Measurements from ENCODE around the gene LIAS.
"Not testable (repeated sequence)": the region's sequence is repeated elsewhere in the genome, so short reads cannot be mapped to it uniquely, and the experiment has no call there.

The LIAS gene

DNA sequence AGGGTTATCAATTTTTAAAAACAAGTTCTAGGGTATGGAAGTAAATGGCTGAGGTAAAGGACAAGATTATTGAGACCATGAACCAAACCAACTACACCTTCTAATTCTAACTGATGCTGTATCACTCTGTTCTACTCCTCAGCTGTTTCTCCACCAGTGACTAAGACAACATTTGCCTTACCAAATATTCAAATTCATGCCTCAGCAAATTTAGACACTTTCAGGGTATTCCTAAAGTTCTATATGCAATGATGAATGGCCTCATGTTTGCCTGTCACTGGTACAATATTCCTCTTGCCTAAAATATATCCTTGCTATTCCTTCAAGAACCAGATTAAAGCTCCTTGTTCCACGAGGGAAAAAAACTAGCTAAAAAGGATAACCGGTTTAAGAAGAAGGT lies 5.1 kb upstream of the LIAS start:
- no peak for DNase-seq

- DNase-seq = no peak
These were observed 3.4 kb upstream of the LIAS start for GRCh38 chr4:39455486-39455885.

DNA sequence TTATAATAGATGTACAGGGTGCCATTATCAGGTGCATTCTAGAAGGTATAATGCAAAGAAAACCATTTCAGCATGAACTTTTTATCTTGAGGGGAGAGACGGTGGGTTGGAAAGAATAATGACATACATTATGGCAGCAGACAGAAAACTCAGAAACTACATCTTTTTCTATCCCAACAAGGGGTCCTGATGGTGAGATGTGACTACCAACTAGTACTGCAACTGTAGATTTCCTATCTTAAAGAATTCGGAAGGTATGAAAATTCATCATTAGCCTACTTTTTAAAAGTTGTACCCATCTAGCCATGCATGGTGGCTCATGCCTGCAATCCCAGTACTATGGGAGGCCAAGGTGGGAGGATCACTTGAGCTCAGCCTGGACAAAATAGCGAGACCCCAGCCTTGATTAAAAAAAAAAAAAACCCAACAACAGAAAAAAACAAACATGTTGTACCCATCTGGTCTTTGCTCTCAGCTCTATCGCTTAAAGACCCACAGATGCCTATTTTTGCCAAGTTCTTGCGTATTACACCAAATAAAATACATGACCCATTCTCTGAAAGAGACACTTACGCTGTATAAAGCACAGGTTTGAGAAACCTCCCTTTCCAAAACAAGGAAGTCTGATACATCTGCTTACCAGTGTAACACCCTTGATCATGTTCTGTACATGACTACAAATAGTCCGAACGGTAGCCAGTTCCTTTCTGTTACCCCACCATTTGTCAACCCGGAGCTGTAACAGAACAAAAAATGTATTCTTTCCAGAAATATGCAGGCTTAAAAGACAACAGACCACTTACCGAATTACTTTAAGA lies 1.7 kb upstream of the LIAS start:
- no peak for DNase-seq

DNA sequence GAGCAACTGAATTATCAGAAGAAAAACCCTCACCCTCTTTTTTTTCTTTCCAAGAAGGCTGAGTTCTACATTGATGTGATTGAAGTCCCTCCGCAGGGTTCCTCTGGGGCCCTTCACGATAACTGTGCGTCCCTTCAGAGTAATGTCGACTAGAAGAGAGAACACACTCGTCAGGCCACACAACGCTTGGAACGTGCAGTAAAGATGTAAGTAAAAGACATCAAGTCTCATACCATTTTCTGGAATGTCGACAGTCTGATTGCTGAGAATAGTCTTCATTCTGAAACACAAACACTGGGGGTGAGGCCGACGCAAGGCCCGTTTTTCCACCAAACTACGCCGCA lies 723 bp upstream of the LIAS start:
- DNase-seq = not testable (repeated sequence)

DNA sequence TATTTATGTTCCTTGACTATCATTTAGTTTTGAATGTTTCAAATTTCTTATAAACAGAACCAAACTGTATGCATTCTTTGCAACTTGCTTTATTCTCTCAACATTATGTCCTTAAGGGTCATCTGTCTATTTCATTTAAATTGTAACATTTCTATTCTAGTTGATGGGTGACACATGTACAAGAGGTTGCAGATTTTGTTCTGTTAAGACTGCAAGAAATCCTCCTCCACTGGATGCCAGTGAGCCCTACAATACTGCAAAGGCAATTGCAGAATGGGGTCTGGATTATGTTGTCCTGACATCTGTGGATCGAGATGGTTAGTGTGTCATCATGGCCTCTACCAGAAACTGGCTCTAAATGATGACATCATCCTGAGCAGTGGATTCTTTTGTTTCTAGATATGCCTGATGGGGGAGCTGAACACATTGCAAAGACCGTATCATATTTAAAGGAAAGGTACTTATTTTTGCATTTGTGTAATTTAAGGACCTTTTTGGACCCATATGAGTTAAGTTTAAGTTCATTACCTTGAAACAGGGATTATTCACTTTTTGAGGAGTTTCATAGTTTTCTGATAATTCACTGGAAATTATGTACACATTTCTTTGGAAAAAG lies 6.1 kb downstream of the LIAS start:
- no peak for DNase-seq

GRCh38 chr4:39466747-39467146 lies 7.9 kb downstream of the LIAS start:
- DNase-seq = no peak

DNA sequence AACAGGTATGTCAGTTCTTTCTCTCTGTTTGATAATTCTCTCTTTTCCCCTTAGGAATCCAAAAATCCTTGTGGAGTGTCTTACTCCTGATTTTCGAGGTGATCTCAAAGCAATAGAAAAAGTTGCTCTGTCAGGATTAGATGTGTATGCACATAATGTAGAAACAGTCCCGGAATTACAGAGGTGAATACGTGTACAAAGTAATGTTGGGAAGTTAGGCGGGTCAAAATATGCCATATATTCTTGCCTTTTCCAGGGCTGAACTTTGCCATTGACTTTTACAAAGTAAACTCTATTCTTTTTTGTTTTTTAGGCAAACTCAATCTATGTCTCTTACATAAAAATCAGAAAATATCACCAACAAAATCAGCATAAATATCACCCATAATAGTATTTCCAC lies 8.6 kb downstream of the LIAS start:
- DNase-seq = no peak

DNA sequence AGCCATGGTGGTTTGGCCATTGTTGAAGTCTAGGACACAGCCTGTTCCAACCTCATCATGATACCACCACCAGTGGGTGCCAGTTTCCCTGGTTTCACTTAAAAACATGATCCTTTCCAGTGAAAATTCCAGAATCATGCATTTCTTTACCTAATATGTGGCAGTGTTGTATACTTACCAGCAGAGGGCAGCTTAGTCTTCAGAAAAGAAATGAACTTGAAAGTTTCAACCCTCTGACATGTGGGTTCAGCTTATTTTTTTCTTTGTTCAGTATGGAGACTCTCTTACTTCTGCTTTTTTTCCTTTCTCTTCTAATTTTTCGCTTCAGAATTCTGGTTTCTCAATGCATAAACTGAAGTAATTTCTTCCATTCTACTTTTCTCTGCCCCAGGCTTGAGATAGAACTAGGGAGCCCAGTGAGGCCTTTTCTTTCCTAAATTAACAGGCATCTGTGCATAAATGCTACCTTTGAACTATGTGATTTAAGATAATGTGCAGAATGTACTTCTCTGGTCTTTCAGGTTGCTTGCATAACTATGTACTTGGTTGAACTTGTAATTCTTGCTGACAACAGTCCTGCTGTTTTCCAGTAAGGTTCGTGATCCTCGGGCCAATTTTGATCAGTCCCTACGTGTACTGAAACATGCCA lies 10.7 kb downstream of the LIAS start:
- peak; percentile 73 for DNase-seq

DNA sequence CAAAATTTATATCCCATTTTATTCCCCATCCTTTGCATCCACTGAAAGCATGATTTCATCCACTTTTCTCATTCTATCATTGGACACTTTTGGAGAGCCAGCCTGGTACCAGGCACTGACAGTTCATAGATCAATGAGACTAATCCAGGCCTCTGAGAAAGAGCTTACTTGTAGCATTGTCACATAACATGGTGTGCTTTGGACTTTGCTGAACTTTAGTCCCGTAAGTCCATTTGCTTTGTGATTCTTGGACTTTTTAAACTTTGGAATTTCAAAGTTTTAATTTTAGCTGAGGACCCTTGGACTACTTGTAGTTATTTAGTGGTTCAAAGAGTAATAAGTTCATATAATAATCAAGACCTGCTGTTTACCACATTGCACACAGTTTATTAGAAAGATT lies 11.5 kb downstream of the LIAS start:
- DNase-seq = no peak

DNA sequence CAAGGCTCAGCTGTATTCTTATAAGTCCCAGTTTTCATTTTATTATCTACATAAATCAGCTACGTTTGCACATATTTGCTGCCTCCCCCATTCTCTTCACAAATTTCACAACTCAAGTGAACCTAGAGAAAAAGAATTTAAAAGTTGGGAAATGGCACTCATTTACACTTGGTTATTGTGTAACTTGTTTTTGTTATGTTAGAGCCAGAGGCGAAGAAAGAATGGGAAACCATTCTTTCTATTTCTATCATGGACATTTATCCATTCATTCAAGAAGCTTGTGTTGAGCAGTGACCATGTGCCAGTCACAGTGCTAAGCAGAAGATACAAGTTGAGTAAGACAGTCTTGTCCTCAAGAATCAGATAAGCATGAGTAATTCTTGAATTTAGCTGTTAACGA lies 13.5 kb downstream of the LIAS start:
- no peak for DNase-seq

- no peak for DNase-seq
These were observed 17.5 kb downstream of the LIAS start for GRCh38 chr4:39476187-39476895.

GRCh38 chr4:39480251-39480650 lies 21.4 kb downstream of the LIAS start:
- no peak for DNase-seq

- DNase-seq = no peak
These were observed 22.2 kb downstream of the LIAS start for GRCh38 chr4:39480902-39481695.

DNA sequence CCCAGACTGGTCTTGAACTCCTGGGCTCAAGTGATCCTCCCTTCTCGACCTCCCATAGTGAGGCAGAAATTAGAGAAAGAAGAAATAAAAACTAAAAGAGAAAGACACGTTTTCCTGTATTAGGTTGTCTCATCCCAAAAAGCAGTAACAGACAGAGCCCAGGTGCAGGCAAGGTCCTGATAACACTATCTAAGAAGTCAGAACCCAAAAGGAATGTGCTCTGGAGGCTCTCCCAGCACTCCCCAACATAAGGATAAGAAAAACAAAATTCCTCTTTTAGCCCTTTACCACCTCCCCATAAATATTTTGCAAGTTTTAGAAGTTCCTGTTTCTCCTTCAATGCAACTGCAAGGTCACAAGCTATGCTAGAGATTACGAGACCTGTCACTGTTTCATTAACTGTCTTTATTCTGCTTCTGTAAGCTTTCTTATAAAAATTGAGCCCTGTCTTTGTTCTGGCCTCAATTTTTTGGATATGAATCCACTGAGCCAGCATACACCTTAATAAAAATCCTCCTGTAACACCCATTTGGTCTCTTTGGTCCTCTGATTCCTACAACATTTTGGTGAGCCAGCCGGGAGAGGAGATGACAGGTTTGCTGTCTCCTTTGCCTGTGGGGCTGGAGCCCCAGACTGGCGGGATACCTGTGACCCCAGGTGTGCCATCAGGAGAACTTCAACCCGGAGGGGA lies 25.9 kb downstream of the LIAS start:
- no peak for DNase-seq

GRCh38 chr4:39486221-39486804 lies 27.5 kb downstream of the LIAS start:
- no peak for DNase-seq

DNA sequence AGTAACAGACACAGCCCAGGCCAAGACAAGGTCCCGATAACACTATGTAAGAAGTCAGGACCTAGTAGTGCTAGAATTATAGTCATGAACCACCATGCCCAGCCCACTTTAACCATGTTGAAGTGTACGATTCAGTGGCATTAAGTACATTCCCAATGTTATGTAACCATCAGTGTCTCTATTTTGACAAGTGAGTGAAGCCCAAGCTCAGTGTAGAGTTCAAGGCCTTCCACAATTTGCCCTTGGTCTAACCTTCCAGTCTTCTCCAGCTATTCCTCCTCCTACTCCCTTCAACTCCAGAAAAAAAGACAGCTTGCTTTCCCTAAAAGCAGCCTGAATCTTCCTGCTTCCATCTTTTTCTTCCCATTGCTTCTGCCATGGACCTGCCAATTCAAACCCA lies 31.5 kb downstream of the LIAS start:
- DNase-seq = no peak

DNA sequence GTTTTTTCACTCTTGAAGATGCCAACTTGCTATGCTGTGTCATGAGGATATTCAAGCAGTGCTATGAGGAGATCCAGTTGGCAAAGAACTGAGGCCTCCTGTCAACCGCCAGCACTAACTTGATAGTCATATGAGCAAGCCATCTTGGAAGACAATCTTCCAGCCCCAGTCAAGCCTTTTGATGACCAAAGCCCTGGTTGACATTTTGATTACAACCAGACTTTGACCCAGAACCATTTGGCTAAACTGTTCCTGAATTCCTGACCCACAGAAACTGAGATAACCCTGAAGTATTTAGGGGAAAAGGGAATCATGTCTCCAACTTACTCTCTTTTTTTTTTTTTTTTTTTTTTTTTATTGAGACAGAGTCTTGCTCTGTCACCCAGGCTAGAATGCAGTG lies 35.5 kb downstream of the LIAS start:
- DNase-seq = no peak

- no peak for DNase-seq
These were observed 36.8 kb downstream of the LIAS start for GRCh38 chr4:39495446-39496213.

DNA sequence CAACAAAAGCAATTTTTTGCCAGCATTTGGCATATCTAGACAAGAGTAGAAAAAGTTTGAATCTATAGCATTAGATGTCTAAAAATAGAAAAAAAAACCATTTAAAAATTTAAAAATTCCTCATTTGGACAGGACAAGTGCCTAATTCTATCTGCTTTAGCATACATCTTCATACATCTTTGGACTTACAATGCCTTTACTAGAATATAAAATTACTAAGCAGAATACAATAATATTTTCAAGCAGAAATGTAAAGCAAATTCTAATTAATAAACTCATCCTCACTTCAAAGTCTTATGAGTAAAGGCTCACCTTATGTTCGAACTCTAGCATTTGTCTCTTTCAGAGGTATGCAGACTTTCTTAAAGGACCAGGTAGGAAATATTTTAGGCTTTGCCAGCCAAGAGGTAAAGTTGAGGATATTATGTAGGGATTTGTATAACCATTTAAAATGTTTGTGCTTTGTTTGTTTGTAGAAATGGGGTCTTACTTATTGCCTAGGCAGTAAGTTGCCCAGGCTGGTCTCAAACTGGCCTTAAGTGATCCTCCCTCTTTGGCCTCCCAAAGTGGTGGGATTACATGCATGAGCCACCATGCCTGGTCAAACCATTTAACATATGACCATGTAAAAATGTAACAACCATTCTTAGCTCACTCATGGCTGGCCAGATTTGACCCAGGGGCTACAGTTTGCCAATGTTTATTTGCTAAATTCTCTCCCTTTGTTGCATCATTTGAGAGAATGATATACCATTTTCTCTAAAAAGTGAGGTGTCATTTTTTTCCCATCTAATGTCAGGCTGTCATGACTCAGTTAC lies 39.3 kb downstream of the LIAS start:
- no peak for DNase-seq

- DNase-seq = no peak
These were observed 39.8 kb downstream of the LIAS start for GRCh38 chr4:39498727-39499020.
